Duodenal mucosa (tissue), 2 donors: Measurements from ENCODE around the gene IRF4.

ENCODE experiments used
- H3K27ac ChIP-seq: one replicate; pipeline ENCODE4 v1.7.0; 2013; ENCODE audit warnings: low read depth, low read length
- H3K27me3 ChIP-seq, 2 donors: one replicate each; pipeline ENCODE4 v1.7.0; 2013; ENCODE audit warnings: low read length in 2 of 2, control low read depth in 1 of 2; ENCODE audit not compliant: insufficient read depth in 2 of 2, control insufficient read depth in 1 of 2
- H3K36me3 ChIP-seq, 2 donors: one replicate each; pipeline ENCODE4 v1.7.0; 2013; ENCODE audit warnings: low read length in 2 of 2, control low read depth in 1 of 2; ENCODE audit not compliant: insufficient read depth in 2 of 2, control insufficient read depth in 1 of 2
- H3K4me1 ChIP-seq, 2 donors: one replicate each; pipeline ENCODE4 v1.7.0; 2013; ENCODE audit warnings: low read length in 2 of 2, control low read depth in 1 of 2; ENCODE audit not compliant: insufficient read depth in 2 of 2, control insufficient read depth in 1 of 2
- H3K4me3 ChIP-seq, 2 donors: one replicate each; pipeline ENCODE4 v1.7.0; 2013; ENCODE audit warnings: low read length in 2 of 2, low read depth in 1 of 2
- H3K9ac ChIP-seq, 2 donors: one replicate each; pipeline ENCODE4 v1.7.0; 2013; ENCODE audit warnings: low read length in 2 of 2, low read depth in 1 of 2
- H3K9me3 ChIP-seq, 2 donors: one replicate each; pipeline ENCODE4 v1.7.0; 2013; ENCODE audit warnings: low read length in 2 of 2, control low read depth in 1 of 2; ENCODE audit not compliant: control insufficient read depth in 1 of 2

IRF4 gene

GRCh38 chr6:353642-354614 is 37.6 kb upstream of the IRF4 start:
- peaks cover 0 to 5% of the 10 kb centered on the region in 2 donors for H3K9me3 ChIP-seq
- H3K27ac ChIP-seq: no peak overlapping the region
- H3K9ac ChIP-seq: no peak overlapping the region
- no peak overlapping the region for H3K4me3 ChIP-seq
- peaks cover 3 to 18% of the 10 kb centered on the region in 2 donors for H3K36me3 ChIP-seq
- peaks cover 0 to 4% of the 10 kb centered on the region in 2 donors for H3K27me3 ChIP-seq
- H3K4me1 ChIP-seq: no peaks in the 10 kb centered on the region

- no peaks in the 10 kb centered on the region for H3K4me1 ChIP-seq
- H3K36me3 ChIP-seq: peaks cover 0 to 10% of the 10 kb centered on the region in 2 donors
- H3K27ac ChIP-seq: no peak overlapping the region
- peaks cover 0 to 4% of the 10 kb centered on the region in 2 donors for H3K27me3 ChIP-seq
- H3K9ac ChIP-seq: no peak overlapping the region
- H3K9me3 ChIP-seq: peaks cover 0 to 5% of the 10 kb centered on the region in 2 donors
- H3K4me3 ChIP-seq: no peak overlapping the region
These were observed 36.8 kb upstream of the IRF4 start for GRCh38 chr6:354631-355280.

- Histone ChIP-seq H3K4me1 (no peaks in the 10 kb centered on the region), H3K27ac (no peak overlapping the region), H3K4me3 (no peak overlapping the region), H3K9me3 (peaks cover 0 to 5% of the 10 kb centered on the region in 2 donors), H3K9ac (no peak overlapping the region), H3K36me3 (peaks cover 0 to 9% of the 10 kb centered on the region in 2 donors), H3K27me3 (peaks cover 0 to 4% of the 10 kb centered on the region in 2 donors)
These were observed 36.0 kb upstream of the IRF4 start for GRCh38 chr6:355373-356208.

- H3K4me1 ChIP-seq: no peaks in the 10 kb centered on the region
- no peak overlapping the region for H3K27ac ChIP-seq
- peaks cover 0 to 4% of the 10 kb centered on the region in 2 donors for H3K36me3 ChIP-seq
- peaks cover 0 to 9% of the 10 kb centered on the region in 2 donors for H3K9me3 ChIP-seq
- no peak overlapping the region for H3K4me3 ChIP-seq
- H3K27me3 ChIP-seq: peaks cover 0 to 4% of the 10 kb centered on the region in 2 donors
- no peak overlapping the region for H3K9ac ChIP-seq
These were observed 34.7 kb upstream of the IRF4 start for GRCh38 chr6:356828-357251.

- H3K27ac ChIP-seq: no peak overlapping the region
- peaks cover 0 to 4% of the 10 kb centered on the region in 2 donors for H3K27me3 ChIP-seq
- H3K4me1 ChIP-seq: no peaks in the 10 kb centered on the region
- H3K36me3 ChIP-seq: peaks cover 0 to 1% of the 10 kb centered on the region in 2 donors
- H3K9ac ChIP-seq: no peak overlapping the region
- peaks cover 0 to 6% of the 10 kb centered on the region in 2 donors for H3K9me3 ChIP-seq
- no peak overlapping the region for H3K4me3 ChIP-seq
These were observed 34.2 kb upstream of the IRF4 start for GRCh38 chr6:357261-357790.

GRCh38 chr6:357791-358341 is 33.7 kb upstream of the IRF4 start:
- Histone ChIP-seq H3K27ac (no peak overlapping the region), H3K36me3 (no peaks in the 10 kb centered on the region)

GRCh38 chr6:358432-358831 is 33.1 kb upstream of the IRF4 start:
- Histone ChIP-seq H3K36me3 (no peaks in the 10 kb centered on the region), H3K9me3 (peaks cover 0 to 4% of the 10 kb centered on the region in 2 donors), H3K9ac (no peak overlapping the region), H3K4me3 (no peak overlapping the region), H3K27me3 (peaks cover 0 to 4% of the 10 kb centered on the region in 2 donors), H3K4me1 (no peaks in the 10 kb centered on the region), H3K27ac (no peak overlapping the region)

More at GRCh38 chr6:357791-358341, 33.7 kb upstream of the IRF4 start:
- peaks cover 0 to 4% of the 10 kb centered on the region in 2 donors for H3K9me3 ChIP-seq
- H3K27me3 ChIP-seq: peaks cover 0 to 4% of the 10 kb centered on the region in 2 donors
- no peaks in the 10 kb centered on the region for H3K4me1 ChIP-seq
- H3K9ac ChIP-seq: no peak overlapping the region
- no peak overlapping the region for H3K4me3 ChIP-seq

- H3K27ac ChIP-seq: no peak overlapping the region
- H3K9ac ChIP-seq: no peak overlapping the region
These were observed 32.7 kb upstream of the IRF4 start for GRCh38 chr6:358847-359246.

GRCh38 chr6:359261-360035 is 32.1 kb upstream of the IRF4 start:
- H3K4me1 ChIP-seq: no peaks in the 10 kb centered on the region
- peaks cover 0 to 4% of the 10 kb centered on the region in 2 donors for H3K27me3 ChIP-seq
- no peak overlapping the region for H3K27ac ChIP-seq
- no peaks in the 10 kb centered on the region for H3K36me3 ChIP-seq
- H3K9me3 ChIP-seq: peaks cover 0 to 8% of the 10 kb centered on the region in 2 donors
- H3K4me3 ChIP-seq: no peak overlapping the region
- H3K9ac ChIP-seq: no peak overlapping the region

More at GRCh38 chr6:358847-359246, 32.7 kb upstream of the IRF4 start:
- Histone ChIP-seq H3K9me3 (peaks cover 0 to 7% of the 10 kb centered on the region in 2 donors), H3K27me3 (peaks cover 0 to 4% of the 10 kb centered on the region in 2 donors), H3K4me3 (no peak overlapping the region), H3K36me3 (no peaks in the 10 kb centered on the region), H3K4me1 (no peaks in the 10 kb centered on the region)
